H1 (cell line): Measurements from ENCODE around the gene VIT. TPM values are rescaled to one million over a fixed set of nuclear protein-coding genes. Genes with fewer than 3 reads are reported as not detected.

Source experiments
- CTCF ChIA-PET: fragments of 300-600 bp; sonication (Branson Sonifier 250); formaldehyde crosslinking; loops from one replicate; lab custom pipeline; 2021; ENCODE audit not compliant: partially characterized antibody; lab: Charles Lee
- POLR2A ChIA-PET: fragments of 300-600 bp; sonication (Branson Sonifier 250); formaldehyde crosslinking; loops from one replicate; lab custom pipeline; 2021; ENCODE audit warnings: inconsistent platforms; ENCODE audit not compliant: partially characterized antibody; lab: Charles Lee
- DNase-seq, 2 experiments: peaks; one replicate each; pipeline versions ENCODE4 v3.0.0 to v3.0.0-alpha.2; 2010 to 2022; ENCODE audit warnings: low spot score in 2 of 2, low read depth in 1 of 2, mixed read lengths in 1 of 2
- FAIRE-seq: peaks from 2 replicates; lab custom pipeline; 2011; peaks lifted over from hg19 to GRCh38; lab: Jason Lieb, UNC
- H2AFZ ChIP-seq: 2 replicates; pipeline ENCODE4 v1.8.1; 2012; ENCODE audit warnings: low read length, inconsistent platforms
- H2AK5ac ChIP-seq: 2 replicates; pipeline ENCODE4 v1.6.1; 2013; ENCODE audit warnings: low read depth, low read length
- H2BK120ac ChIP-seq: replicated peaks from 2 replicates; pipeline ENCODE3; 2013; ENCODE audit warnings: low read depth, low read length, inconsistent platforms
- H2BK12ac ChIP-seq: 2 replicates; pipeline ENCODE4 v1.6.1; 2013; ENCODE audit warnings: low read depth, low read length
- H2BK15ac ChIP-seq: 2 replicates; pipeline ENCODE4 v1.6.1; 2013; ENCODE audit warnings: low read length
- H2BK20ac ChIP-seq: 2 replicates; pipeline ENCODE4 v1.6.1; 2013; ENCODE audit warnings: low read length
- H2BK5ac ChIP-seq: 2 replicates; pipeline ENCODE4 v1.6.1; 2013; ENCODE audit warnings: low read depth, low read length
- H3K14ac ChIP-seq: 2 replicates; pipeline ENCODE4 v1.6.1; 2013; ENCODE audit warnings: inconsistent platforms; ENCODE audit not compliant: insufficient read length
- H3K18ac ChIP-seq: 2 replicates; pipeline ENCODE4 v1.6.1; 2013; ENCODE audit warnings: low read length; ENCODE audit errors: extremely low read depth
- H3K23ac ChIP-seq: 2 replicates; pipeline ENCODE4 v1.6.1; 2013; ENCODE audit warnings: inconsistent platforms; ENCODE audit not compliant: insufficient read length
- H3K23me2 ChIP-seq: 2 replicates; pipeline ENCODE4 v1.6.1; 2013; ENCODE audit warnings: low read depth, low read length
- H3K27ac ChIP-seq: 2 replicates; pipeline ENCODE4 v1.6.1; 2011; ENCODE audit warnings: low read depth, low read length, inconsistent platforms
- H3K27me3 ChIP-seq, 4 experiments: replicated peaks in 1 of 4; 1 replicate in 1 of 4; 2 replicates in 3 of 4; pipeline versions ENCODE4 v1.6.1 to v1.8.1; 2011 to 2013; ENCODE audit warnings: low read length in 3 of 4, mild to moderate bottlenecking in 3 of 4, inconsistent platforms in 2 of 4, mixed read lengths in 2 of 4, moderate library complexity in 1 of 4; ENCODE audit not compliant: control insufficient read depth in 3 of 4, insufficient read depth in 3 of 4; ENCODE audit errors: extremely low read depth in 1 of 4
- H3K36me3 ChIP-seq, 4 experiments: 2 replicates each; pipeline versions ENCODE4 v1.6.1 to v1.8.1; 2011 to 2013; ENCODE audit warnings: mild to moderate bottlenecking in 4 of 4, low read length in 3 of 4, moderate library complexity in 2 of 4, control low read depth in 1 of 4, inconsistent platforms in 1 of 4; ENCODE audit not compliant: insufficient read depth in 4 of 4, control insufficient read depth in 2 of 4
- H3K4ac ChIP-seq: replicated peaks from 2 replicates; pipeline ENCODE3; 2013; ENCODE audit warnings: low read length, low read depth, mixed read lengths, inconsistent platforms; ENCODE audit not compliant: insufficient read length
- H3K4me1 ChIP-seq, 4 experiments: replicated peaks in 1 of 4; 1 replicate in 1 of 4; 2 replicates in 3 of 4; pipeline versions ENCODE4 v1.6.1 to v1.8.1; 2011 to 2013; ENCODE audit warnings: low read length in 3 of 4, inconsistent platforms in 2 of 4, mixed read lengths in 1 of 4; ENCODE audit not compliant: insufficient read depth in 4 of 4, control insufficient read depth in 3 of 4
- H3K4me2 ChIP-seq, 2 experiments: 2 replicates each; pipeline versions ENCODE4 v1.6.1 to v1.8.1; 2011 to 2013; ENCODE audit warnings: low read depth in 2 of 2, low read length in 2 of 2, control low read depth in 1 of 2, inconsistent platforms in 1 of 2, mild to moderate bottlenecking in 1 of 2; ENCODE audit not compliant: insufficient read depth in 1 of 2
- H3K4me3 ChIP-seq, 4 experiments: fragments of 200-600, 300-600 bp in 1 of 4; sonication (generic), shearing (Covaris generic), sonication (Bioruptor Twin) in 1 of 4; 2 replicates each; pipeline versions ENCODE4 v1.5.1 to v1.8.1; 2011 to 2016; ENCODE audit warnings: low read length in 4 of 4, low read depth in 3 of 4, control low read depth in 2 of 4, inconsistent platforms in 2 of 4, mild to moderate bottlenecking in 2 of 4, mixed read lengths in 1 of 4, moderate library complexity in 1 of 4; ENCODE audit not compliant: insufficient read depth in 2 of 4; ENCODE audit errors: extremely low read depth in 1 of 4
- H3K56ac ChIP-seq: replicated peaks from 2 replicates; pipeline ENCODE3; 2013; ENCODE audit warnings: low read depth, mild to moderate bottlenecking, mixed read lengths, low read length, inconsistent platforms; ENCODE audit not compliant: insufficient read length
- H3K79me1 ChIP-seq: 2 replicates; pipeline ENCODE4 v1.6.1; 2013; ENCODE audit warnings: low read depth, low read length, control low read depth
- H3K79me2 ChIP-seq, 2 experiments: 2 replicates each; pipeline versions ENCODE4 v1.6.1 to v1.8.1; 2012 to 2013; ENCODE audit warnings: low read length in 2 of 2, mild to moderate bottlenecking in 2 of 2, inconsistent platforms in 1 of 2; ENCODE audit not compliant: insufficient read depth in 2 of 2, control insufficient read depth in 1 of 2
- H3K9ac ChIP-seq, 4 experiments: replicated peaks in 1 of 4; 1 replicate in 1 of 4; 2 replicates in 3 of 4; pipeline versions ENCODE4 v1.6.1 to v1.8.1; 2011 to 2013; ENCODE audit warnings: low read depth in 3 of 4, low read length in 3 of 4, control low read depth in 2 of 4, mild to moderate bottlenecking in 2 of 4, moderate library complexity in 2 of 4, inconsistent platforms in 1 of 4; ENCODE audit errors: extremely low read depth in 1 of 4
- H3K9me3 ChIP-seq, 2 experiments: 2 replicates each; pipeline versions ENCODE4 v1.6.1 to v1.8.1; 2012 to 2013; ENCODE audit warnings: mild to moderate bottlenecking in 2 of 2, moderate library complexity in 2 of 2, control low read depth in 1 of 2, inconsistent platforms in 1 of 2, low read depth in 1 of 2, low read length in 1 of 2, mixed read lengths in 1 of 2; ENCODE audit not compliant: insufficient read depth in 2 of 2
- H4K20me1 ChIP-seq, 2 experiments: replicated peaks in 1 of 2; 2 replicates each; pipeline versions ENCODE3 to v1.8.1; 2011 to 2013; ENCODE audit warnings: inconsistent platforms in 2 of 2, low read length in 2 of 2, mild to moderate bottlenecking in 1 of 2; ENCODE audit not compliant: insufficient read depth in 2 of 2, control insufficient read depth in 1 of 2
- H4K5ac ChIP-seq: 2 replicates; pipeline ENCODE4 v1.6.1; 2013; ENCODE audit warnings: low read length, low read depth, mixed read lengths, inconsistent platforms; ENCODE audit not compliant: insufficient read length
- H4K8ac ChIP-seq: 2 replicates; pipeline ENCODE4 v1.8.0; 2013; ENCODE audit warnings: mild to moderate bottlenecking, moderate library complexity, low read length, inconsistent platforms; ENCODE audit not compliant: insufficient read depth; ENCODE audit errors: extremely low read depth
- H4K91ac ChIP-seq: replicated peaks from 2 replicates; pipeline ENCODE3; 2013; ENCODE audit warnings: low read length, mixed read lengths, inconsistent platforms; ENCODE audit not compliant: insufficient read length
- CHD2 ChIP-seq: IDR thresholded peaks from 2 replicates; pipeline ENCODE4 v1.6.1; 2012; ENCODE audit warnings: low read length, improper control_type of control experiment
- EGR1 ChIP-seq: IDR thresholded peaks from 2 replicates; pipeline ENCODE4 v1.6.1; 2011; ENCODE audit warnings: low read depth, low read length, borderline replicate concordance
- GABPA ChIP-seq: IDR thresholded peaks from 2 replicates; pipeline ENCODE4 v1.6.1; 2011; ENCODE audit warnings: mild to moderate bottlenecking, low read length, moderate library complexity, borderline replicate concordance; ENCODE audit not compliant: insufficient read depth
- HDAC6 ChIP-seq: IDR thresholded peaks from one replicate; pipeline ENCODE4 v1.7.1; 2012; ENCODE audit warnings: low read depth, mild to moderate bottlenecking, inconsistent platforms, low read length, moderate library complexity
- JUND ChIP-seq: IDR thresholded peaks from 2 replicates; pipeline ENCODE4 v1.6.1; 2011; ENCODE audit warnings: mild to moderate bottlenecking, improper control_type of control experiment, low read length
- KDM4A ChIP-seq: IDR thresholded peaks from one replicate; pipeline ENCODE4 v1.7.1; 2012; ENCODE audit warnings: low read depth, mild to moderate bottlenecking, moderate library complexity, low read length, inconsistent platforms; ENCODE audit not compliant: severe bottlenecking
- POLR2A ChIP-seq, 2 experiments: IDR thresholded peaks; 1 replicate in 1 of 2; 2 replicates in 1 of 2; pipeline ENCODE4 v1.6.1; 2011; ENCODE audit warnings: low read depth in 2 of 2, low read length in 2 of 2, mild to moderate bottlenecking in 2 of 2; ENCODE audit errors: control extremely low read depth in 1 of 2
- RAD21 ChIP-seq, 2 experiments: IDR thresholded peaks in 1 of 2; conservative IDR thresholded peaks in 1 of 2; 2 replicates each; pipeline ENCODE4 v1.6.1; 2011; ENCODE audit warnings: low read depth in 2 of 2, low read length in 2 of 2, improper control_type of control experiment in 1 of 2, inconsistent platforms in 1 of 2, mild to moderate bottlenecking in 1 of 2, moderate library complexity in 1 of 2
- SAP30 ChIP-seq: fragments of 300-600 bp; sonication (generic); IDR thresholded peaks from 2 replicates; pipeline ENCODE4 v1.7.1; 2012; ENCODE audit warnings: low read length, moderate library complexity, mild to moderate bottlenecking, inconsistent platforms; ENCODE audit not compliant: insufficient read depth, insufficient replicate concordance
- TAF7 ChIP-seq: optimal IDR thresholded peaks from 2 replicates; pipeline ENCODE3; 2011; ENCODE audit warnings: low read depth, mild to moderate bottlenecking, inconsistent platforms, low read length, moderate library complexity, borderline replicate concordance
- ZNF274 ChIP-seq: IDR thresholded peaks from 2 replicates; pipeline ENCODE4 v1.7.0; 2012; ENCODE audit warnings: low read length, borderline replicate concordance; ENCODE audit errors: extremely low read depth
- WGBS, 2 experiments: shearing (Covaris generic) in 1 of 2; methylation state at CpG; one replicate each; pipeline versions ENCODE4 v1.1.6 to v1.1.7; 2013 to 2015; ENCODE audit warnings: low lambda C conversion rate in 2 of 2, mixed read lengths in 2 of 2, inconsistent platforms in 1 of 2, low coverage in 1 of 2, missing lambda C conversion rate in 1 of 2; ENCODE audit not compliant: insufficient replicate concordance in 2 of 2, insufficient coverage in 1 of 2, insufficient read length in 1 of 2; ENCODE audit errors: extremely low coverage in 1 of 2, missing lambda C conversion rate in 1 of 2; 5-methylcytosine and 5-hydroxymethylcytosine counted together
- polyA plus RNA-seq, 7 experiments: library from polyadenylated mRNA; depleted of rRNA in 3 of 7; stranded (reverse) in 5 of 7; unstranded in 2 of 7; fragments of >200 nt in 5 of 7; fragments of 200-250 nt in 2 of 7; gene quantifications; 1 replicate in 5 of 7; 2 replicates in 1 of 7; 4 replicates in 1 of 7; pipeline versions ENCODE4 v1.2.1 to v1.2.3, GENCODE V29; 2011 to 2013; ENCODE audit warnings: missing spikeins in 2 of 7, mixed read lengths in 2 of 7
- total RNA-seq: library from RNA; stranded (reverse); fragmentation: NEBNext Ultra II Directional; extraction: Animal tissue kit (Norgen Biotek cat#: 25700); gene quantifications from 2 replicates; pipeline ENCODE4 v1.2.1, GENCODE V29; 2021
- TF ChIP-seq, protein P1 (sequence below): IDR thresholded peaks from 2 replicates; pipeline ENCODE4 v1.6.1; 2012; ENCODE audit warnings: inconsistent platforms
- TF ChIP-seq, protein P2 (sequence below): IDR thresholded peaks from 2 replicates; pipeline ENCODE4 v1.6.1; 2012; ENCODE audit warnings: inconsistent platforms

Gene VIT
- total and polyA plus RNA-seq, 2 of the 8 experiments (the other 6 are each of a cell fraction or from before 2014, with no cell fraction given) = 0.03 TPM; not detected in 1

DNA sequence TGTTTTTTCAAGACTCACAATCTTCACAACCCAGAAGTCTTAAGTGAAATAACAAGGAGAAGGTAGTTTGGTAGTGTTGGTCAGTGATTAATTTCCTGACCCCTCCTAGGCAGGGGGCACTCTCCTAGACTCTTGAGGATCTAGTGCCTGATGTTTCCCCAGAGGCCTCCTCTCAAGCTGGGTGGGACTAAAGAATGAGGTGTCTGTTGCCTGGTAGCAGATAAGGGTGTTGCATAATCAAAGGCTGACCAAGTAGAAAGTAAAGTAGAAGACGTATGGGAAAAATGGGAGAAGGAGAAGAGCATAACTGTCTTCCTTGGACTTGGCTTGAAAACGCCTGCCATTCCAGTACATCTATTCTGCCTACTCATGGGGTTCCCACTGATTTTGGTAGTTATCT is 37.8 kb downstream of the VIT start:
- Histone ChIP-seq H4K91ac (no peak overlapping the region), H2AK5ac (no peak overlapping the region), H3K79me2 (no peaks in the 10 kb centered on the region), H2BK20ac (peak overlapping the region; percentile 27; the same call in 1 of the 2 replicates), H2BK12ac (no peak overlapping the region; the same call in 1 of the 2 replicates), H3K4me1 (peaks cover 2 to 8% (median 3%) of the 10 kb centered on the region in 4 experiments; a peak in 3 of 7 replicates), H3K9ac (no peak overlapping the region), H2BK15ac (no peak overlapping the region), H3K4me2 (no peak overlapping the region), H2AFZ (no peak overlapping the region), H3K4me3 (no peak overlapping the region), H4K20me1 (no peaks in the 10 kb centered on the region), H3K79me1 (no peaks in the 10 kb centered on the region), H3K27ac (no peak overlapping the region), H4K8ac (no peak overlapping the region), H3K18ac (no peak overlapping the region), H2BK120ac (no peak overlapping the region), H3K36me3 (no peaks in the 10 kb centered on the region), H3K9me3 (no peaks in the 10 kb centered on the region), H4K5ac (no peak overlapping the region), H3K56ac (no peak overlapping the region), H3K23ac (no peak overlapping the region), H3K14ac (no peak overlapping the region), H3K27me3 (no peaks in the 10 kb centered on the region; a peak in 1 of 7 replicates), H3K23me2 (no peaks in the 10 kb centered on the region), H2BK5ac (no peak overlapping the region), H3K4ac (no peak overlapping the region)
- ChIA-PET CTCF (interaction anchor here (1.0 to 2.3 kb wide), 5 partner anchors 8 to 71 kb away, joined by 3 to 7 read pairs (median 4); no protein-coding TSS in a partner anchor), POLR2A (interaction anchor here (0.9 kb wide), 1 partner anchor 17 kb away, joined by 3 read pairs; no protein-coding TSS in a partner anchor)
- WGBS, 2 experiments = 89% methylated on average over 2 of the region's 2 CpGs; no CpG with 5 or more reads in 1 of the 2 experiments
- DNase-seq (no peak), FAIRE-seq (no peak)
- TF ChIP-seq JUND (no peak), HDAC6 (no peak), SAP30 (no peak), GABPA (no peak), KDM4A (no peak), ZNF274 (no peak), RAD21 (IDR thresholded peaks at IDR 0.05 in 1 of 2, conservative IDR thresholded peaks at IDR 0.05 in 1 of 2; ENCODE audit: low read depth in 2 of 2, low read length in 2 of 2) (no peak), POLR2A (IDR thresholded peaks at IDR 0.05; ENCODE audit: control extremely low read depth in 1 of 2, low read depth in 2 of 2, low read length in 2 of 2) (no peak), EGR1 (no peak), TAF7 (no peak), CHD2 (no peak)
- TF ChIP-seq, protein P1, sequence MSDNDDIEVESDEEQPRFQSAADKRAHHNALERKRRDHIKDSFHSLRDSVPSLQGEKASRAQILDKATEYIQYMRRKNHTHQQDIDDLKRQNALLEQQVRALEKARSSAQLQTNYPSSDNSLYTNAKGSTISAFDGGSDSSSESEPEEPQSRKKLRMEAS = no peak
- TF ChIP-seq, protein P2, sequence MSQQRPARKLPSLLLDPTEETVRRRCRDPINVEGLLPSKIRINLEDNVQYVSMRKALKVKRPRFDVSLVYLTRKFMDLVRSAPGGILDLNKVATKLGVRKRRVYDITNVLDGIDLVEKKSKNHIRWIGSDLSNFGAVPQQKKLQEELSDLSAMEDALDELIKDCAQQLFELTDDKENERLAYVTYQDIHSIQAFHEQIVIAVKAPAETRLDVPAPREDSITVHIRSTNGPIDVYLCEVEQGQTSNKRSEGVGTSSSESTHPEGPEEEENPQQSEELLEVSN = no peak
